ENCODE results near the gene FNDC1. TPM values are rescaled to one million over a fixed set of nuclear protein-coding genes. Genes with fewer than 3 reads are reported as not detected.

The FNDC1 gene
- total and polyA plus RNA-seq, 12 donors = 0.07 to 6.2 (median 2.7) TPM

- H3K4me1 ChIP-seq = no peaks in the 10 kb centered on the region
- WGBS, 2 donors = 92% methylated on average over 1 of the region's 1 CpG
- H3K27ac ChIP-seq = no peak overlapping the region
Observed at GRCh38 chr6:159309723-159310122, 140.5 kb downstream of the FNDC1 start.

GRCh38 chr6:159311618-159312017 lies 142.4 kb downstream of the FNDC1 start:
- H3K9me3 ChIP-seq = peaks cover 0 to 5% (median 0%) of the 10 kb centered on the region in 11 donors
- no peak for DNase-seq
- intact Hi-C loops (cut with DNase I) = no loop called here
- no peaks in the 10 kb centered on the region for H3K27me3 ChIP-seq
- TF ChIP-seq CTCF (IDR thresholded peaks at IDR 0.05) = no peak
- no peak overlapping the region for H3K4me3 ChIP-seq
- no peaks in the 10 kb centered on the region for H3K4me1 ChIP-seq
- 56 to 64% methylated on average over 4 of the region's 4 CpGs for WGBS, 2 donors
- no peaks in the 10 kb centered on the region for H3K36me3 ChIP-seq
- ATAC-seq = no peak
- H3K27ac ChIP-seq = no peak overlapping the region

More at GRCh38 chr6:159309723-159310122, 140.5 kb downstream of the FNDC1 start:
- DNase-seq (no peak), ATAC-seq (no peak)
- H3K4me3 ChIP-seq = no peak overlapping the region
- H3K27me3 ChIP-seq = peaks cover 0 to 4% (median 0%) of the 10 kb centered on the region in 7 donors
- H3K9me3 ChIP-seq = peaks cover 0 to 5% (median 0%) of the 10 kb centered on the region in 11 donors
- intact Hi-C loops (cut with DNase I) = no loop called here
- no peak for TF ChIP-seq CTCF (IDR thresholded peaks at IDR 0.05)
- no peaks in the 10 kb centered on the region for H3K36me3 ChIP-seq

- intact Hi-C loops (cut with DNase I) = no loop called here
- 41 to 48% methylated on average over 1 of the region's 1 CpG for WGBS, 2 donors
- H3K4me1 ChIP-seq = no peaks in the 10 kb centered on the region
- no peak overlapping the region for H3K27ac ChIP-seq
- no peaks in the 10 kb centered on the region for H3K36me3 ChIP-seq
- no peaks in the 10 kb centered on the region for H3K27me3 ChIP-seq
- no peak overlapping the region for H3K4me3 ChIP-seq
- DNase-seq (no peak), ATAC-seq (no peak)
- TF ChIP-seq CTCF (IDR thresholded peaks at IDR 0.05) = no peak
- peaks cover 0 to 5% (median 0%) of the 10 kb centered on the region in 11 donors for H3K9me3 ChIP-seq
Observed at GRCh38 chr6:159312206-159312605, 143.0 kb downstream of the FNDC1 start.

- H3K4me1 ChIP-seq = no peaks in the 10 kb centered on the region
- DNase-seq (no peak), ATAC-seq (no peak)
- no peaks in the 10 kb centered on the region for H3K36me3 ChIP-seq
- peaks cover 0 to 5% (median 0%) of the 10 kb centered on the region in 11 donors for H3K9me3 ChIP-seq
- intact Hi-C loops (cut with DNase I) = no loop called here
- no peak overlapping the region for H3K27ac ChIP-seq
- H3K27me3 ChIP-seq = no peaks in the 10 kb centered on the region
- TF ChIP-seq CTCF (IDR thresholded peaks at IDR 0.05) = no peak
- no peak overlapping the region for H3K4me3 ChIP-seq
- 68 to 70% methylated on average over 6 of the region's 6 CpGs for WGBS, 2 donors
Observed at GRCh38 chr6:159313018-159313417, 143.8 kb downstream of the FNDC1 start.

Measured in heart right ventricle (tissue), 16 donors.